HepG2 (cell line): ENCODE data around the gene MCEE. TPM values are rescaled to one million over a fixed set of nuclear protein-coding genes. Genes with fewer than 3 reads are reported as not detected.

Experiments used
- AGO2 ChIP-seq: fragments of 200-400 bp; formaldehyde crosslinking; optimal IDR thresholded peaks from 2 replicates; pipeline ENCODE3; 2017; ENCODE audit warnings: mild to moderate bottlenecking, low read depth, low read length, moderate library complexity
- ARID5B ChIP-seq: IDR thresholded peaks from 2 replicates; pipeline ENCODE4 v1.4.0; 2020; ENCODE audit warnings: mild to moderate bottlenecking, missing genetic modification reagents
- CHD2 ChIP-seq: IDR thresholded peaks from 2 replicates; pipeline ENCODE4 v1.6.1; 2011; ENCODE audit warnings: low read depth, low read length, improper control_type of control experiment
- GATA4 ChIP-seq: sonication (generic); IDR thresholded peaks from 2 replicates; pipeline ENCODE4 v1.6.1; 2016; ENCODE audit warnings: antibody characterized with exemption, low read depth, borderline replicate concordance
- KMT2A ChIP-seq: sonication (generic); formaldehyde crosslinking; IDR thresholded peaks from 2 replicates; pipeline ENCODE4 v1.4.0; 2020; ENCODE audit warnings: missing genetic modification reagents
- MEF2D ChIP-seq: sonication (generic); formaldehyde crosslinking; IDR thresholded peaks from 2 replicates; pipeline ENCODE4 v1.5.1; 2020; ENCODE audit warnings: mild to moderate bottlenecking, missing genetic modification reagents
- MEIS1 ChIP-seq: sonication (generic); formaldehyde crosslinking; IDR thresholded peaks from 2 replicates; pipeline ENCODE4 v1.9.0; 2021; ENCODE audit warnings: mild to moderate bottlenecking, missing genetic modification reagents, moderate library complexity, borderline replicate concordance
- NCOA1 ChIP-seq: sonication (generic); formaldehyde crosslinking; IDR thresholded peaks from 2 replicates; pipeline ENCODE4 v1.9.0; 2021; ENCODE audit warnings: missing genetic modification reagents
- NCOA2 ChIP-seq: sonication (generic); formaldehyde crosslinking; IDR thresholded peaks from 2 replicates; pipeline ENCODE4 v1.8.0; 2022; ENCODE audit warnings: inconsistent platforms
- PRPF4 ChIP-seq: fragments of 200-400 bp; formaldehyde crosslinking; IDR thresholded peaks from 2 replicates; pipeline ENCODE4 v1.6.1; 2016; ENCODE audit warnings: low read length, low read depth; ENCODE audit not compliant: poor library complexity, severe bottlenecking
- RBM22 ChIP-seq: fragments of 200-400 bp; formaldehyde crosslinking; optimal IDR thresholded peaks from 2 replicates; pipeline ENCODE3; 2017; ENCODE audit warnings: mild to moderate bottlenecking, low read length, moderate library complexity
- TERF1 ChIP-seq: sonication (generic); formaldehyde crosslinking; IDR thresholded peaks from 2 replicates; pipeline ENCODE4 v1.8.0; 2022; ENCODE audit warnings: mild to moderate bottlenecking, missing genetic modification reagents, moderate library complexity
- ZBTB33 ChIP-seq: sonication (generic); formaldehyde crosslinking; IDR thresholded peaks from 2 replicates; pipeline ENCODE4 v1.4.0; 2020; ENCODE audit warnings: missing genetic modification reagents
- ZKSCAN1 ChIP-seq: fragments of 150-350 bp; IDR thresholded peaks from 2 replicates; pipeline ENCODE4 v1.6.1; 2014; ENCODE audit warnings: low read length
- ZNF614 ChIP-seq: IDR thresholded peaks from 2 replicates; pipeline ENCODE4 v1.6.1; 2018; ENCODE audit warnings: missing biosample characterization, missing genetic modification reagents, inconsistent platforms, borderline replicate concordance
- ZNF713 ChIP-seq: sonication (generic); formaldehyde crosslinking; IDR thresholded peaks from 2 replicates; pipeline ENCODE4 v1.4.0; 2020; ENCODE audit warnings: mild to moderate bottlenecking, missing genetic modification reagents
- polyA plus RNA-seq, 8 experiments: library from polyadenylated mRNA; depleted of rRNA in 3 of 8; stranded (reverse) in 7 of 8; unstranded in 1 of 8; fragments of >200 nt; fragmentation: Illumina TruSeq in 4 of 8; extraction: Trizol in 4 of 8; gene quantifications; 2 replicates each; pipeline versions ENCODE4 v1.2.1 to v1.2.3, GENCODE V29; 2011 to 2016; ENCODE audit warnings: low read depth in 4 of 8, missing spikeins in 1 of 8, mixed read lengths in 1 of 8; ENCODE audit not compliant: insufficient read depth in 1 of 8
- total RNA-seq, 5 experiments: library from RNA; depleted of rRNA; stranded (reverse); fragments of >200 nt; fragmentation: Illumina TruSeq; extraction: Trizol; gene quantifications; 2 replicates each; pipeline ENCODE4 v1.2.3, GENCODE V29; 2016; ENCODE audit warnings: low read depth in 1 of 5
- TF ChIP-seq, protein P1 (sequence below): sonication (generic); formaldehyde crosslinking; IDR thresholded peaks from 2 replicates; pipeline ENCODE4 v1.5.0; 2020; ENCODE audit warnings: missing genetic modification reagents
- TF ChIP-seq, protein P2 (sequence below), 2 experiments: sonication (generic) in 1 of 2; formaldehyde crosslinking in 1 of 2; IDR thresholded peaks; 2 replicates each; pipeline versions ENCODE4 v1.4.0 to v1.6.1; 2016 to 2020; ENCODE audit warnings: borderline replicate concordance in 1 of 2, low read depth in 1 of 2, mild to moderate bottlenecking in 1 of 2, missing genetic modification reagents in 1 of 2

Gene MCEE
- total and polyA plus RNA-seq, 2 of the 13 experiments (the other 11 are each of a cell fraction or from before 2014, with no cell fraction given): 32.0 to 66.9 TPM

GRCh38 chr2:71129902-71130151 lies 202 bp downstream of the MCEE start (continued):
- TF ChIP-seq TERF1 (CRISPR knock-in tag) (peak; percentile 88; the same call in 1 of the 2 replicates), NCOA1 (CRISPR knock-in tag) (no peak), ARID5B (no peak), KMT2A (CRISPR knock-in tag) (no peak; the same call in 1 of the 2 replicates), CHD2 (peak; percentile 55; the same call in 1 of the 2 replicates), MEIS1 (CRISPR knock-in tag) (no peak), RBM22 (peak; percentile 89), NCOA2 (CRISPR knock-in tag) (no peak), AGO2 (no peak), MEF2D (CRISPR knock-in tag) (peak; percentile 78; the same call in 1 of the 2 replicates), ZNF713 (CRISPR knock-in tag) (no peak), ZKSCAN1 (0 out of 2 replicates have a peak, but pooled peaks have one; percentile 47), ZNF614 (peak; percentile 14; the same call in 1 of the 2 replicates), PRPF4 (no peak), ZBTB33 (CRISPR knock-in tag) (no peak), GATA4 (no peak)
- TF ChIP-seq, protein P1, sequence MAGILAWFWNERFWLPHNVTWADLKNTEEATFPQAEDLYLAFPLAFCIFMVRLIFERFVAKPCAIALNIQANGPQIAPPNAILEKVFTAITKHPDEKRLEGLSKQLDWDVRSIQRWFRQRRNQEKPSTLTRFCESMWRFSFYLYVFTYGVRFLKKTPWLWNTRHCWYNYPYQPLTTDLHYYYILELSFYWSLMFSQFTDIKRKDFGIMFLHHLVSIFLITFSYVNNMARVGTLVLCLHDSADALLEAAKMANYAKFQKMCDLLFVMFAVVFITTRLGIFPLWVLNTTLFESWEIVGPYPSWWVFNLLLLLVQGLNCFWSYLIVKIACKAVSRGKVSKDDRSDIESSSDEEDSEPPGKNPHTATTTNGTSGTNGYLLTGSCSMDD (CRISPR knock-in tag): no peak
- TF ChIP-seq, protein P2, sequence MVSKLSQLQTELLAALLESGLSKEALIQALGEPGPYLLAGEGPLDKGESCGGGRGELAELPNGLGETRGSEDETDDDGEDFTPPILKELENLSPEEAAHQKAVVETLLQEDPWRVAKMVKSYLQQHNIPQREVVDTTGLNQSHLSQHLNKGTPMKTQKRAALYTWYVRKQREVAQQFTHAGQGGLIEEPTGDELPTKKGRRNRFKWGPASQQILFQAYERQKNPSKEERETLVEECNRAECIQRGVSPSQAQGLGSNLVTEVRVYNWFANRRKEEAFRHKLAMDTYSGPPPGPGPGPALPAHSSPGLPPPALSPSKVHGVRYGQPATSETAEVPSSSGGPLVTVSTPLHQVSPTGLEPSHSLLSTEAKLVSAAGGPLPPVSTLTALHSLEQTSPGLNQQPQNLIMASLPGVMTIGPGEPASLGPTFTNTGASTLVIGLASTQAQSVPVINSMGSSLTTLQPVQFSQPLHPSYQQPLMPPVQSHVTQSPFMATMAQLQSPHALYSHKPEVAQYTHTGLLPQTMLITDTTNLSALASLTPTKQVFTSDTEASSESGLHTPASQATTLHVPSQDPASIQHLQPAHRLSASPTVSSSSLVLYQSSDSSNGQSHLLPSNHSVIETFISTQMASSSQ (IDR thresholded peaks at IDR 0.05; ENCODE audit: low read depth): no peak
- TF ChIP-seq, protein P2 (CRISPR knock-in tag; IDR thresholded peaks at IDR 0.05; ENCODE audit: borderline replicate concordance): no peak
